ENCODE measurements around the gene ZBTB22.
A peak's percentile ranks its signal among the peaks of the same experiment; 100 is the strongest.

ZBTB22 gene

GRCh38 chr6:33305052-33305451 is 12.5 kb downstream of the ZBTB22 start:
- no peak for DNase-seq (ENCODE audit: low read depth)
- TF ChIP-seq CTCF (IDR thresholded peaks at IDR 0.05; ENCODE audit: insufficient read depth, low read depth, low read length, missing control alignments), result no peak
- H3K4me3 ChIP-seq (ENCODE audit: low read length), result no peak overlapping the region

- no peak for TF ChIP-seq CTCF (IDR thresholded peaks at IDR 0.05; ENCODE audit: insufficient read depth, low read depth, low read length, missing control alignments)
- DNase-seq (ENCODE audit: low read depth), result no peak
- H3K4me3 ChIP-seq (ENCODE audit: low read length), result no peak overlapping the region
Measured at GRCh38 chr6:33304216-33304615, 13.3 kb downstream of the ZBTB22 start.

DNA sequence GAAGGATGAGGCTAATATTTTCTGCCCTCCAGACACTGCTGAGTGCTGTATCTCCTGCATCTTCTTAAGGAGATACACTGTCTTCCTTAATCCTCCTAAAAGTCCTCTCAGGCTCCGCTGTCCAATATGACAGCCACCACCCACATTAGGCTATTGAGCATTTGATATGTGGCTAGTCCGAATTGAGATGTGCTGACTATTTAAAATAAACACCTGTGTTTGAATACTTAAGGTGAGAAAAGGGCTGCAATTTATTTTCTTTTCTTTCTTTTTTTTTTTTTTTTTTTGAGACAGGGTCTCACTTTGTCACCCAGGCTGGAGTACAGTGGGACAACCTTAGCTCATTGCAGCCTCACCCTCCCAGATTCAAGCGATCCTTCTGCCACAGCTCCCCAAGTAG is 15.7 kb downstream of the ZBTB22 start:
- H3K4me3 ChIP-seq (ENCODE audit: low read length), result no peak overlapping the region
- no peak for TF ChIP-seq CTCF (IDR thresholded peaks at IDR 0.05; ENCODE audit: insufficient read depth, low read depth, low read length, missing control alignments)
- DNase-seq (ENCODE audit: low read depth), result no peak

- peak; percentile 75 for TF ChIP-seq CTCF (IDR thresholded peaks at IDR 0.05; ENCODE audit: insufficient read depth, low read depth, low read length, missing control alignments)
- peak; percentile 92 for DNase-seq (ENCODE audit: low read depth)
- H3K4me3 ChIP-seq (ENCODE audit: low read length), result peak overlapping the region; percentile 98
Measured at GRCh38 chr6:33299237-33299944, 18.2 kb downstream of the ZBTB22 start.

GRCh38 chr6:33298773-33299236 is 18.7 kb downstream of the ZBTB22 start, which contains the start of gene RGL2:
RGL2 (minus strand) TSS chr6:33298942; CDS start chr6:33298610, 332 bp downstream.
- peak; percentile 55 for DNase-seq (ENCODE audit: low read depth)
- peak within 1 kb of the TSS; percentile 98 for H3K4me3 ChIP-seq (ENCODE audit: low read length)
- no peak for TF ChIP-seq CTCF (IDR thresholded peaks at IDR 0.05; ENCODE audit: insufficient read depth, low read depth, low read length, missing control alignments)

DNA sequence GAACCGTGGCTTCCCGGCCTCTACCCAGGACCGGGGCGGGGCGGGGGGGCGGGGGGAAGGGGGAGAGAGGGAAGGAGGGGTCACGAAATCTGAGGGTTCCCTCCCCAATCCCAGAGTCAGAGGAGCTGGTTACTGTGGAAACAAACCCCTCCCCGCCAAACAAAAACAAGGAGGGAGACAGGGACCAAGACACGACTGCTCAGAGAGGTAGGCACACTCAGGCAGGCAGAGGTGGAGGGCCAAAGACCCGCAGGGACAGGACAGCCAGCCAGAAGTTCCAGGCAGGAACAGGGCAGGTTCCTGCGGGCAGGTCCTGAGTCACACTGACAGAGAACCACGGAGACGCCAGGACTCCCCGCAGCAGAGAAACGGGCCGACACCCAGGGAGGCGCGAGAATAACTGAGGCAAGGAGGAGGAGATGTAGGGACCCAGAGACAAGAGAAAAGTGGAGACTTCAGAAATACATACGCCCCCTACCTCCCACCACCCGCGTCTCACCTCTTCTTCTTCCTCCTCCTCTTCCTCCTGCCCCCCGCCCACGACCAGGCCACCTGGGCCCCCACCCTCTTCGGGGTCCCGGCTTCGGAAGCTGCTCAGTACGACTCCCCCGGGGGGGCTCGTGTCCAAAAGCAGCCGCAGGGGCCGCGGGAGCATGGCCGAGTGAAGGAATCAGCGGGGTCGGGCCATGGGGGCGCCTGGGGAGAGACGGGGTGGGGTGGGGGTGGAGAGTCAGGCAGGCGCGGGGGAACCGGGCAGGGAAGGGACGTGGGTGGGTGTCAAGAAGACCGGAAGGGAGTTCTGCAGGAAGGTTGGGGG is 19.4 kb downstream of the ZBTB22 start:
- no peak for TF ChIP-seq CTCF (IDR thresholded peaks at IDR 0.05; ENCODE audit: insufficient read depth, low read depth, low read length, missing control alignments)
- DNase-seq (ENCODE audit: low read depth), result peak; percentile 94
- H3K4me3 ChIP-seq (ENCODE audit: low read length), result peak overlapping the region; percentile 98
